Cardiac muscle cell (in vitro differentiated cells and primary cell): ENCODE results near the gene SLCO1B1. TPM values are rescaled to one million over a fixed set of nuclear protein-coding genes. Genes with fewer than 3 reads are reported as not detected.
"Not testable (repeated sequence)": the region's sequence is repeated elsewhere in the genome, so short reads cannot be mapped to it uniquely, and the experiment has no call there.

Source experiments
- DNase-seq, 2 donors: peaks; one replicate each; pipeline versions ENCODE4 v3.0.0 to v3.0.0-alpha.2; 2010 to 2017; ENCODE audit warnings: low read depth in 1 of 2, low spot score in 1 of 2
- H3K27ac ChIP-seq: fragments of 200-600 bp; sonication (generic); 2 replicates; pipeline ENCODE4 v1.5.1; 2016
- H3K27me3 ChIP-seq: fragments of 200-600 bp; sonication (generic); 2 replicates; pipeline ENCODE4 v1.6.0; 2016; ENCODE audit warnings: control low read depth
- H3K36me3 ChIP-seq: fragments of 200-600 bp; sonication (generic); 2 replicates; pipeline ENCODE4 v1.5.1; 2016; ENCODE audit warnings: control low read depth
- H3K4me1 ChIP-seq: fragments of 200-600 bp; sonication (generic); 2 replicates; pipeline ENCODE4 v1.8.1; 2017; ENCODE audit warnings: low read depth, mild to moderate bottlenecking, mixed run types
- H3K4me3 ChIP-seq: fragments of 200-600 bp; sonication (generic); 2 replicates; pipeline ENCODE4 v1.5.1; 2016; ENCODE audit warnings: mild to moderate bottlenecking
- H3K9me3 ChIP-seq: fragments of 200-600 bp; sonication (generic); 2 replicates; pipeline ENCODE4 v1.5.1; 2017; ENCODE audit warnings: low read depth, mild to moderate bottlenecking, control low read depth
- polyA plus RNA-seq: library from polyadenylated mRNA; unstranded; fragments of >200 nt; fragmentation: Nextera tagmentation; extraction: Ambion mirVana; gene quantifications from 2 replicates; pipeline ENCODE4 v1.2.1, GENCODE V29; 2016
- total RNA-seq: library from RNA; depleted of rRNA; stranded (reverse); fragments of >200 nt; gene quantifications from 2 replicates; pipeline ENCODE4 v1.2.3, GENCODE V29; 2016
- TF ChIP-seq, protein P1 (sequence below): IDR thresholded peaks from 2 replicates; pipeline ENCODE4 v1.5.1; 2012; ENCODE audit warnings: low read depth, mild to moderate bottlenecking, low read length

Gene SLCO1B1
- total and polyA plus RNA-seq, 2 experiments from 2014 or later: not detected

DNA sequence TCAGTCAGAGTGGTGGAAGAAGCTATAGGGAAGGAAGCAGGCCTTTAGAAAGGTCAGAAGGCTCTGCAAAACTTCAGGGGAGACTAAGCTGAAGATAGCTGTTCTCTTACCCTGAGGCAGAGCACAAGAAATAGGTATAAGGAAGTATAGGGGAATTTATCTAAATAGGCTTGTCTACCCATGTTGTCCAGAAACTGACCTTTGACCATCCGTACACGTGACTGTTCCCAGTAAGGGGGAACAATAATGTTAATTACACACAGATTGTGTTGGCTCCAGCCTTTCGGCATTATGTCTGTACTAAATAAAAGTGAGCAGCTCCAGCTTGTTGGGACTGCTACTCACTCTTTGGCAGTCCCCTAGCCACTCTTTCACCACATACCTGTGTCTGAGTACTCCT lies 59.0 kb downstream of the SLCO1B1 start:
- no peak for DNase-seq
- no peaks in the 10 kb centered on the region for H3K27me3 ChIP-seq
- TF ChIP-seq, protein P1, sequence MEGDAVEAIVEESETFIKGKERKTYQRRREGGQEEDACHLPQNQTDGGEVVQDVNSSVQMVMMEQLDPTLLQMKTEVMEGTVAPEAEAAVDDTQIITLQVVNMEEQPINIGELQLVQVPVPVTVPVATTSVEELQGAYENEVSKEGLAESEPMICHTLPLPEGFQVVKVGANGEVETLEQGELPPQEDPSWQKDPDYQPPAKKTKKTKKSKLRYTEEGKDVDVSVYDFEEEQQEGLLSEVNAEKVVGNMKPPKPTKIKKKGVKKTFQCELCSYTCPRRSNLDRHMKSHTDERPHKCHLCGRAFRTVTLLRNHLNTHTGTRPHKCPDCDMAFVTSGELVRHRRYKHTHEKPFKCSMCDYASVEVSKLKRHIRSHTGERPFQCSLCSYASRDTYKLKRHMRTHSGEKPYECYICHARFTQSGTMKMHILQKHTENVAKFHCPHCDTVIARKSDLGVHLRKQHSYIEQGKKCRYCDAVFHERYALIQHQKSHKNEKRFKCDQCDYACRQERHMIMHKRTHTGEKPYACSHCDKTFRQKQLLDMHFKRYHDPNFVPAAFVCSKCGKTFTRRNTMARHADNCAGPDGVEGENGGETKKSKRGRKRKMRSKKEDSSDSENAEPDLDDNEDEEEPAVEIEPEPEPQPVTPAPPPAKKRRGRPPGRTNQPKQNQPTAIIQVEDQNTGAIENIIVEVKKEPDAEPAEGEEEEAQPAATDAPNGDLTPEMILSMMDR: no peak
- no peak overlapping the region for H3K27ac ChIP-seq
- H3K4me3 ChIP-seq: no peak overlapping the region
- H3K4me1 ChIP-seq: no peaks in the 10 kb centered on the region
- no peaks in the 10 kb centered on the region for H3K9me3 ChIP-seq
- H3K36me3 ChIP-seq: no peaks in the 10 kb centered on the region

DNA sequence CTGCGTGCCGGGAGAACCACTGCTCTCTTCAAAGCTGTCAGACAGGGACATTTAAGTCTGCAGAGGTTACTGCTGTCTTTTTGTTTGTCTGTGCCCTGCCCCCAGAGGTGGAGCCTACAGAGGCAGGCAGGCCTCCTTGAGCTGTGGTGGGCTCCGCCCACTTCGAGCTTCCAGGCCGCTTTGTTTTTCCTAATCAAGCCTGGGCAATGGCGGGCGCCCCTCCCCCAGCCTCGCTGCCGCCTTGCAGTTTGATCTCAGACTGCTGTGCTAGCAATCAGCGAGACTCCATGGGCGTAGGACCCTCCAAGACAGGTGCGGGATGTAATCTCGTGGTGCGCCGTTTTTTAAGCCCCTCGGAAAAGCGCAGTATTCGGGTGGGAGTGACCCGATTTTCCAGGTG lies 83.4 kb downstream of the SLCO1B1 start:
- H3K27me3 ChIP-seq, H3K4me1 ChIP-seq, H3K4me3 ChIP-seq, H3K9me3 ChIP-seq, H3K36me3 ChIP-seq, H3K27ac ChIP-seq, DNase-seq: not testable (repeated sequence)

DNA sequence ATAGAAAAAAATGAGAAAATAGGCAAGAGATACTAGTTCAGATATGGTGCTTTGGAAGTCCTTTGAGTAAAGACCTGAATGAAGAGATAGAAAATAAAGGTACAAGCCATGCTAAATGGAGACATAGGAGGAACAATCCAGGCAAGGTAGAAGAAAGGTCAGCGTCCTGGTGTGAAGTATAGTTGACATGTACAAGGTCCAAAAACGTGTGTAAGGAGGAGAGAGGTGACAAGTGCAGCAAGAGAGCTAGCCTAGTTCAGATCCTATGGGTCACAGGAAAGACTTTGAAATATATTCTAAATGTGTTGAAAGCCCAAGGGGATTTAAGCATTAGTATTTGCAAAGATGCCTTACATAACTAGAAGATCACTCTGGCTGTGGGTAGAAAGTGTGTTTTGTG lies 88.2 kb downstream of the SLCO1B1 start:
- peak in 1 of 2 donors; percentile 3 for DNase-seq
- H3K27me3 ChIP-seq: no peaks in the 10 kb centered on the region
- H3K36me3 ChIP-seq: no peaks in the 10 kb centered on the region
- no peak overlapping the region for H3K4me3 ChIP-seq
- no peak overlapping the region for H3K27ac ChIP-seq
- no peaks in the 10 kb centered on the region for H3K9me3 ChIP-seq
- TF ChIP-seq, protein P1: no peak
- no peaks in the 10 kb centered on the region for H3K4me1 ChIP-seq

DNA sequence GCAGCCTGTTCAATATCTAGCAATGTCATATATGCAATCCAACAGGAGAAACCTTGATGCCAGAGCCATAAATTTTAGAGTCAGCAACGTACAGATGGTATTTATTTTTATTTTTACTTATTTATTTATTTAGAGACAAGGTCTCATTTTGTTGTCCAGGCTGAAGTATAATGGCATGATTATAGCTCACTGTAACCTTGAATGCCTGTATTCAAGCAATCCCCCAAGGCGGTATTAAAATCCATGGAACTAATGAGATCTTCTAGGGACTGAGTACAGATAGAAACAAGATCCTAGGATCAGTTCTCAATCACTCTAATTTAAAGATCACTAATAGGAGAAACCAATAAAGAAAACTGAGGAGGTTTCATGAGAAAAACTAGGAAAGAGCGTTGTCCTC lies 89.3 kb downstream of the SLCO1B1 start:
- H3K4me3 ChIP-seq: no peak overlapping the region
- no peak overlapping the region for H3K27ac ChIP-seq
- no peaks in the 10 kb centered on the region for H3K27me3 ChIP-seq
- TF ChIP-seq, protein P1: no peak
- DNase-seq: no peak
- H3K9me3 ChIP-seq: no peaks in the 10 kb centered on the region
- no peaks in the 10 kb centered on the region for H3K4me1 ChIP-seq
- H3K36me3 ChIP-seq: no peaks in the 10 kb centered on the region

DNA sequence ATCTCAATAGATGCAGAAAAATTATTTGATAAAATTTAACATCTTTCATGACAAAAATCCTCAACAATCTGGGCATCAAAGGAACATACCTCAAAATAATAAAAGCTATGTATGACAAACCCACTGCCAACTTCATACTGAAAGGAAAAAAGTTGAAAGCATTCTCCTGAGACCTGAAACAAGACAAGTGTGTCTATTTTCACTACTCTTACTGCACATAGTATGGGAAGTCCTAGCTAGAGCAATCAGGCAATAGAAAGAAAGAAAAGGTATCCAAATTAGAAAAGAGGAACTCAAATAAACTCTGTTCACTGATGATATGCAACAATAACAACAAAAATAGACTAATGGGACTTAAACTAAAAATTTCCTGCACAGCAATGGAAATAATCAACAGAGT lies 90.1 kb downstream of the SLCO1B1 start:
- H3K36me3 ChIP-seq: no peaks in the 10 kb centered on the region
- no peak for DNase-seq
- H3K27me3 ChIP-seq: no peaks in the 10 kb centered on the region
- TF ChIP-seq, protein P1: no peak
- no peaks in the 10 kb centered on the region for H3K4me1 ChIP-seq
- H3K4me3 ChIP-seq: no peak overlapping the region
- no peak overlapping the region for H3K27ac ChIP-seq
- H3K9me3 ChIP-seq: no peaks in the 10 kb centered on the region

DNA sequence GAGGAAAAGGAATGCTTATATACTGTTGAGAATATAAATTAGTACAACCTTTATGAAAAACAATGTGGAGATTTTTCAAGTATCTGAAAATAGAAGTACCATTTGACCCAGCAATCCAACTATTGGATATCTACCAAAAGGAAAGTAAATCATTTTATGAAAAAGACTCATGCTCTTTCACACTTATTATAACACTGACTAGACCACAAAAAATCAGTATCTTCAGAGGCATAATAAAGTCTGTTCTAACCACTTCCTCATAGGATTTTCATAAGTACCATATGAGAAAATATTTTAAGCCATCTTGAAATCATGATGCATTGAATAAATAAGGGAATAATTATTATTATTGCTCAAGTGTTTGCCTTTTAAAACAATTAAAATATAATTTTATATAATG lies 90.8 kb downstream of the SLCO1B1 start:
- Histone ChIP-seq H3K4me3 (no peak overlapping the region), H3K27ac (no peak overlapping the region)
- TF ChIP-seq, protein P1: no peak

More for the DNA sequence above, 90.8 kb downstream of the SLCO1B1 start:
- H3K9me3 ChIP-seq: no peaks in the 10 kb centered on the region
- DNase-seq: no peak
- no peaks in the 10 kb centered on the region for H3K27me3 ChIP-seq
- no peaks in the 10 kb centered on the region for H3K4me1 ChIP-seq
- H3K36me3 ChIP-seq: no peaks in the 10 kb centered on the region
